ENCODE data around the gene ETF1.

- TF ChIP-seq CTCF (IDR thresholded peaks at IDR 0.05) (no peak), POLR2A (IDR thresholded peaks at IDR 0.05) (no peak), POLR2AphosphoS5 (IDR thresholded peaks at IDR 0.05) (no peak)
These were observed 14.6 kb upstream of the ETF1 start for GRCh38 chr5:138557677-138558076.
